ENCODE measurements around the gene TP73. TPM values are rescaled to one million over a fixed set of nuclear protein-coding genes. Genes with fewer than 3 reads are reported as not detected.

Gene TP73
- total RNA-seq, 4 donors from 2014 or later = 0.30 to 0.76 TPM; not detected in 2

GRCh38 chr1:3640121-3640837 lies 12.0 kb upstream of the TP73 start:
- Histone ChIP-seq H3K9me3 (no peaks in the 10 kb centered on the region), H3K27ac (no peak overlapping the region), H3K4me3 (no peak overlapping the region), H3K27me3 (no peaks in the 10 kb centered on the region), H3K4me1 (no peaks in the 10 kb centered on the region), H3K36me3 (no peaks in the 10 kb centered on the region)
- intact Hi-C loops (cut with DNase I; ENCODE audit: low total_unique reads) = loop anchor here (10.0 kb wide), 1 partner anchor 1055 kb away; the partner anchor contains the start of gene PRXL2B
- TF ChIP-seq POLR2A (IDR thresholded peaks at IDR 0.05) (no peak), CTCF (IDR thresholded peaks at IDR 0.05) (no peak)
- DNase-seq = no peak

GRCh38 chr1:3641046-3641760 lies 11.1 kb upstream of the TP73 start:
- Histone ChIP-seq H3K27me3 (no peaks in the 10 kb centered on the region), H3K4me3 (no peak overlapping the region), H3K9me3 (no peaks in the 10 kb centered on the region), H3K4me1 (no peaks in the 10 kb centered on the region), H3K27ac (no peak overlapping the region), H3K36me3 (no peaks in the 10 kb centered on the region)
- intact Hi-C loops (cut with DNase I; ENCODE audit: low total_unique reads) = loop anchor here (10.0 kb wide), 1 partner anchor 1056 kb away; the partner anchor contains the start of gene PRXL2B
- DNase-seq = no peak
- TF ChIP-seq POLR2A (IDR thresholded peaks at IDR 0.05) (no peak), CTCF (IDR thresholded peaks at IDR 0.05) (no peak)

GRCh38 chr1:3641816-3642215 lies 10.5 kb upstream of the TP73 start:
- no peak overlapping the region for H3K4me3 ChIP-seq
- no peaks in the 10 kb centered on the region for H3K27me3 ChIP-seq
- H3K36me3 ChIP-seq = no peaks in the 10 kb centered on the region
- no peak for DNase-seq
- no peak overlapping the region for H3K27ac ChIP-seq
- H3K9me3 ChIP-seq = no peaks in the 10 kb centered on the region
- intact Hi-C loops (cut with DNase I; ENCODE audit: low total_unique reads) = loop anchor here (10.0 kb wide), 1 partner anchor 1057 kb away; the partner anchor contains the start of gene PRXL2B
- TF ChIP-seq POLR2A (IDR thresholded peaks at IDR 0.05) = no peak
- TF ChIP-seq CTCF (IDR thresholded peaks at IDR 0.05) = no peak
- no peaks in the 10 kb centered on the region for H3K4me1 ChIP-seq

- no peaks in the 10 kb centered on the region for H3K36me3 ChIP-seq
- TF ChIP-seq CTCF (IDR thresholded peaks at IDR 0.05) (no peak), POLR2A (IDR thresholded peaks at IDR 0.05) (no peak)
- no peaks in the 10 kb centered on the region for H3K27me3 ChIP-seq
- no peak overlapping the region for H3K27ac ChIP-seq
- no peaks in the 10 kb centered on the region for H3K4me1 ChIP-seq
- intact Hi-C loops (cut with DNase I; ENCODE audit: low total_unique reads) = loop anchor here (10.0 kb wide), 1 partner anchor 1058 kb away; the partner anchor contains the start of gene PRXL2B
- no peak for DNase-seq
- H3K4me3 ChIP-seq = no peak overlapping the region
- H3K9me3 ChIP-seq = no peaks in the 10 kb centered on the region
Measured at GRCh38 chr1:3642919-3643675, 9.2 kb upstream of the TP73 start.
